Activated T-helper 1 cell treated with anti-CD3 and anti-CD28 coated beads, Interleukin-12 subunit alpha, Interleukin-12 subunit beta, Interleukin-2, Interleukin-4 antibody, amounts not matched to agents 30 ng/mL and 10 ng/mL and 1 ng/mL, durations not matched to agents 14 hours and 24 hours and 36 hours (primary cell): ENCODE measurements around the gene FBLN1. TPM values are rescaled to one million over a fixed set of nuclear protein-coding genes. Genes with fewer than 3 reads are reported as not detected.
"Not testable (repeated sequence)": the region's sequence is repeated elsewhere in the genome, so short reads cannot be mapped to it uniquely, and the experiment has no call there.

Experiments used
- DNase-seq: peaks from one replicate; pipeline ENCODE4 v3.0.0; 2021; ENCODE audit warnings: low spot score
- H3K27ac Mint-ChIP-seq: one replicate; pipeline ENCODE4 v1.8.0; 2021; ENCODE audit warnings: mild to moderate bottlenecking, mixed read lengths
- H3K27me3 Mint-ChIP-seq: one replicate; pipeline ENCODE4 v1.8.0; 2022; ENCODE audit warnings: mild to moderate bottlenecking, moderate library complexity, mixed read lengths; ENCODE audit not compliant: insufficient read depth
- H3K36me3 Mint-ChIP-seq: one replicate; pipeline ENCODE4 v1.8.0; 2021; ENCODE audit warnings: low read depth, mixed read lengths
- H3K4me1 Mint-ChIP-seq: one replicate; pipeline ENCODE4 v1.8.0; 2021; ENCODE audit warnings: low read depth, mixed read lengths
- H3K4me3 Mint-ChIP-seq: one replicate; pipeline ENCODE4 v1.8.0; 2021; ENCODE audit warnings: mild to moderate bottlenecking, moderate library complexity, mixed read lengths
- H3K9me3 Mint-ChIP-seq: one replicate; pipeline ENCODE4 v1.8.0; 2021; ENCODE audit warnings: mixed read lengths
- intact Hi-C: fragments of 100-400 bp; cut with micrococcal nuclease; formaldehyde crosslinking; loops from one replicate; pipeline ENCODE4 v1.15.1; 2024
- total RNA-seq: library from RNA; stranded (reverse); gene quantifications from 2 replicates; pipeline ENCODE4 v1.2.3, GENCODE V29; 2022

FBLN1 gene
- not detected in 2 replicates for total RNA-seq

- H3K9me3 Mint-ChIP-seq = no peaks in the 10 kb centered on the region
- H3K4me3 Mint-ChIP-seq = no peak within 1 kb of the TSS
- H3K4me1 Mint-ChIP-seq = no peaks in the 10 kb centered on the region
- DNase-seq = no peak
- H3K27me3 Mint-ChIP-seq = peaks cover 28% of the 10 kb centered on the region
- intact Hi-C loops = no loop called here
- H3K27ac Mint-ChIP-seq = no peak within 1 kb of the TSS
- no peaks in the 10 kb centered on the region for H3K36me3 Mint-ChIP-seq
Measured at GRCh38 chr22:45502215-45503049, at the start of gene FBLN1. TSS of gene FBLN1 (plus strand) at chr22:45502883. CDS start at chr22:45502986, 103 bp downstream.

- H3K9me3 Mint-ChIP-seq = no peaks in the 10 kb centered on the region
- intact Hi-C loops = no loop called here
- peaks cover 1% of the 10 kb centered on the region for H3K27me3 Mint-ChIP-seq
- no peak for DNase-seq
- no peaks in the 10 kb centered on the region for H3K36me3 Mint-ChIP-seq
- no peak overlapping the region for H3K27ac Mint-ChIP-seq
- no peak overlapping the region for H3K4me3 Mint-ChIP-seq
- H3K4me1 Mint-ChIP-seq = no peaks in the 10 kb centered on the region
Measured at GRCh38 chr22:45453764-45454163, 48.9 kb upstream of the FBLN1 start.

- H3K9me3 Mint-ChIP-seq = no peaks in the 10 kb centered on the region
- no peaks in the 10 kb centered on the region for H3K36me3 Mint-ChIP-seq
- H3K27ac Mint-ChIP-seq = no peak overlapping the region
- H3K4me3 Mint-ChIP-seq = no peak overlapping the region
- intact Hi-C loops = no loop called here
- H3K4me1 Mint-ChIP-seq = no peaks in the 10 kb centered on the region
- DNase-seq = no peak
- H3K27me3 Mint-ChIP-seq = peaks cover 1% of the 10 kb centered on the region
Measured at GRCh38 chr22:45454275-45454674, 48.4 kb upstream of the FBLN1 start.

DNA sequence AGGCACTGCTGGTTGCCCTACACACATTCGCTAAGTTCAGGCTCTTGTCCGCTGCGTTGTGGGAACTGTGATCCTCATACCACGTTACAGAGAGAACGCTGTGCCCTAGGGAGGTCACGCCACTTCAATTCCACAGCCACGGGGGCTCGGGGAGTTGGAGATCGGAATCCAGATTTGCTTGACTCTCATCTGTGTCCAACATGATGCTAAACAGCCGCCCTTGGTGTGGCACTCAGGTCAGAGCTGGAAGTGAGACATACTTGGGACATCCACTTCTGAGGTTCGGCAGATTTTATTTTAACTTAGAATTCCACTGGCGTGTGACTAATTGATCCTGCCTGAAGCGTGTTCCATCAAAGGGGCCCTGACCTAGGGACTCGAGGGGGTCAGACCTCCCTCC is 47.5 kb upstream of the FBLN1 start:
- Mint-ChIP-seq H3K36me3 (no peaks in the 10 kb centered on the region), H3K27ac (no peak overlapping the region), H3K9me3 (no peaks in the 10 kb centered on the region), H3K27me3 (peaks cover 1% of the 10 kb centered on the region), H3K4me1 (no peaks in the 10 kb centered on the region), H3K4me3 (no peak overlapping the region)
- intact Hi-C loops = no loop called here
- DNase-seq = no peak

DNA sequence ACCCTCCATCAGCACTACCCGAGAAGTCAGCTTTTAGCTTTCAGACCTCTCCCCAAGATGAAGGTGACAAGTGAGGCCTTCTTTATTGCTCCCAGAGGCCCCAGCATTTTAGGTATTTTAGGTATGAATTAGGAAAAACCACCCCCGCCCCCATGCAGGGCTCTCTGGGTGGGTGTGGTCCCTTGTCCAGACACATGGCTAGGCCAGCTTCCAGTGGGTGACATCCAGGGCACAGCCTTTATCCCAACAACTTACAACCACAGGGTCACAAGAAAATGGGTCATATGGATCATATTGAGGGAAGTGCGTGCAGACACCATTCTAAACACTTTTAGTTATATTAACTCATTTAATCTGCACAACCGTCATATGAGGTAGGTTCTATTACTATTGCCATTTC is 47.1 kb upstream of the FBLN1 start:
- Mint-ChIP-seq H3K27ac (no peak overlapping the region), H3K9me3 (no peaks in the 10 kb centered on the region), H3K4me1 (no peaks in the 10 kb centered on the region), H3K27me3 (peaks cover 1% of the 10 kb centered on the region), H3K36me3 (no peaks in the 10 kb centered on the region), H3K4me3 (no peak overlapping the region)
- DNase-seq = no peak
- intact Hi-C loops = no loop called here

DNA sequence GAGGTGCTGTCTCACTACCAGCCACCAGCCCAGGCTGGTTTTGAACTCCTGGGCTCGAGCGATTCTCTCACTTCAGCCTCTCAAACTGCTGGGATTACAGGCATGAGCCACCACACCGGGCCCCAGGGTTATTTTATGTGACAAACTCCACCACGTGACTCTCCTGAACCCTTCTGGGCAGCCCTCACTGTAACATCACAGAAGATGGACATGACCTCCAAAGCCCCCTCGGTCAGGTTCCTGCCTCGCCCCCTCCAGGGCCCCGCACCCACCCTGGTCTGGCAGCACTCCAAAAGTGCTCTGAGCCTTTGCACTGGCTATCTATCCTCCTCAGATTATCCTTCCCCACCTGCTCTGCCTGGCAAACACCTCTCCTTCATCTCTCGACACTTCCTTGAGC is 45.9 kb upstream of the FBLN1 start:
- no peaks in the 10 kb centered on the region for H3K4me1 Mint-ChIP-seq
- H3K9me3 Mint-ChIP-seq = no peaks in the 10 kb centered on the region
- no peak overlapping the region for H3K27ac Mint-ChIP-seq
- H3K4me3 Mint-ChIP-seq = no peak overlapping the region
- no peak for DNase-seq
- peaks cover 1% of the 10 kb centered on the region for H3K27me3 Mint-ChIP-seq
- intact Hi-C loops = no loop called here
- no peaks in the 10 kb centered on the region for H3K36me3 Mint-ChIP-seq

DNA sequence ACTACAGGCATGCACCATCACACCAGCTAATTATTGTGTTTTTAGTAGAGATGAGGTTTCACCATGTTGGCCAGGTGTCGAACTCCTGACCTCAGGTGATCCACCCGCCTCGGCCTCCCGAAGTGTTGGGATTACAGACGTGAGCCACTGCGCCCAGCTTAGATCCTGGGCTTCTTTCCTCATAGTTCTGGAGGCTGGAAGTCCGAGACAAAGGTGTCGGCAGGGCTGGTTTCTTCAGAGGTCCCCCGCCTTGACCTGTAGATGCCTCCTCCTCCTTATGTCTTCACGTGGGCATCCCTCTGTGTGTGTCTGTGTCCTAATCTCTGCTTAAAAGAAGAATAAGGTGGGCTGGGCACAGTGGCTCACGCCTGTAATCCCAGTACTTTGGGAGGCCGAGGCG is 44.2 kb upstream of the FBLN1 start:
- intact Hi-C loops = no loop called here
- no peaks in the 10 kb centered on the region for H3K9me3 Mint-ChIP-seq

GRCh38 chr22:45459235-45459634 is 43.4 kb upstream of the FBLN1 start:
- H3K27me3 Mint-ChIP-seq = peaks cover 1% of the 10 kb centered on the region
- no peaks in the 10 kb centered on the region for H3K4me1 Mint-ChIP-seq
- H3K36me3 Mint-ChIP-seq = no peaks in the 10 kb centered on the region
- intact Hi-C loops = no loop called here
- H3K4me3 Mint-ChIP-seq = no peak overlapping the region
- no peak overlapping the region for H3K27ac Mint-ChIP-seq
- DNase-seq = no peak
- H3K9me3 Mint-ChIP-seq = no peaks in the 10 kb centered on the region

More for the DNA sequence above, 44.2 kb upstream of the FBLN1 start:
- no peaks in the 10 kb centered on the region for H3K36me3 Mint-ChIP-seq
- H3K27me3 Mint-ChIP-seq = peaks cover 1% of the 10 kb centered on the region
- no peak overlapping the region for H3K27ac Mint-ChIP-seq
- no peak overlapping the region for H3K4me3 Mint-ChIP-seq
- H3K4me1 Mint-ChIP-seq = no peaks in the 10 kb centered on the region
- no peak for DNase-seq

DNA sequence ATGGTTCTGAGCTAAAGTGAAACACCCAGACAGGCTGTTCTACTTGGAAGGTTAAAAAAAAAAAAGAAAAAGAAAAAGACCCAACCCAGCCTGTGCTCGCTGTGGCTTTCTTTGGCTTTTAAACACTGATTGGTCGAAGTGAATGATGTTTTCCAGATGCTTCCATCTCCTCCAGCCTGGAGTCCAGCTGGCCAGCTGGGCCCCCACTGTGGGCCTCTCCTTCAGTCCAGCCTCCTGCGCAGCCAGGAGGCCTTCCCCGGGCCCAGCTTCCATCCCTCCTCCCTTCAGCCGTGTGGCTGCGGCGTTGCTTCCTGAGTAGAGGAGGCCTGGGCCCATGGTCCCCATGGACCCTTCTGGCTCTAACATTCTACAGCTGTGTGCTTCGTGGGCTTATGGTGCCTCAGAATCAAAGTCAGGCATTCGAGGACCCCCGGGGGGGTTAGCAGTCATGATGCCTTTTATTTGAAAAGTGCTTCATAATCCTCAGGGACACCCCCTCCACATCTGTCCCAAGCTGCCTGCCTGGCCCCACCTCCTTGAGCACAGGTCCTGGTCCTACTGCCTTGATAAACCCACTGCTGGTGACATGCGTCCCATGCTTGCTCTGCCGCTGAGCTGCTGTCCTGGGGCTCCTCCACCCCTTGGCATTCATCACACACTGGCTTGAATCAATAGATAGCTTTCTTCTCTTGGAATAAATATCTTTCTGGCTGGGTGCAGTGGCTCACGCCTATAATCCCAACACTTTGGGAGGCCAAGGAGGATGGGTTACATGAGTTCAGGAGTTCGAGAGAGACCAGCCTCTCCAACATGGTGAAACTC is 42.2 kb upstream of the FBLN1 start:
- no peak overlapping the region for H3K4me3 Mint-ChIP-seq
- no peaks in the 10 kb centered on the region for H3K4me1 Mint-ChIP-seq
- no peak for DNase-seq
- H3K9me3 Mint-ChIP-seq = no peaks in the 10 kb centered on the region
- H3K36me3 Mint-ChIP-seq = no peaks in the 10 kb centered on the region
- H3K27ac Mint-ChIP-seq = no peak overlapping the region
- peaks cover 2% of the 10 kb centered on the region for H3K27me3 Mint-ChIP-seq
- intact Hi-C loops = no loop called here

DNA sequence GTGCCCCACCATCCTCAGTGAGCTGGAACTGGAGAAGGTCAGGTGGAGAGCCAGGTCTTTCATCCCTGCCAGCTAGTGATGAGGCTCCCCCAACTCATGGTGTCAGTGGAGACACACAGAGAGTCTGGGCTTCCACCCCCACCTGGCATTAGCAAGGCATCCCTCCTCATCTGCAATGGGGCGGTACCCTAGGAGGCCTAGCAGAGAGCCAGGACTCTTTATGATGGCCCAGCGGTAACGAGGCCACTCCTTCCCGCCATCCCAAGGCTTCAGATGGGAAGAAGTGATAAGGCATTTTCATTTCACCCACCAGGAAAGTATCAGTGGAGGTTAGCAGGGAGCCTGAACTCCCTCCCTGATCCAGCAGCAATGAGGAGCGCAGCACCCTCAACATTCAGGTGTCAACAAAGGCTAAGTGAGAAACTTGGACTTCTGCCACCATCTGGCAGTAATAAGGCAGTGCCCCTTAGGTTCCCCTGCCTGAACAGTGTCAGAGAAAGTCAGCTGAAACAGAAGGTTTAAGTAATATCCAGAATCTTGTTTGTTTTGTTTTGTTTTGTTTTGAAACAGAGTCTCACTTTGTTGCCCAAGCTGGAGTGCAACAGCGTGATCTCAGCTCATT is 40.5 kb upstream of the FBLN1 start:
- DNase-seq = no peak
- H3K36me3 Mint-ChIP-seq = no peaks in the 10 kb centered on the region
- H3K27ac Mint-ChIP-seq = no peak overlapping the region
- no peak overlapping the region for H3K4me3 Mint-ChIP-seq
- H3K27me3 Mint-ChIP-seq = peaks cover 4% of the 10 kb centered on the region
- intact Hi-C loops = no loop called here
- H3K4me1 Mint-ChIP-seq = no peaks in the 10 kb centered on the region
- no peaks in the 10 kb centered on the region for H3K9me3 Mint-ChIP-seq

GRCh38 chr22:45463691-45464090 is 39.0 kb upstream of the FBLN1 start:
- H3K4me1 Mint-ChIP-seq, H3K27me3 Mint-ChIP-seq, H3K36me3 Mint-ChIP-seq, intact Hi-C loops, H3K9me3 Mint-ChIP-seq, H3K4me3 Mint-ChIP-seq, H3K27ac Mint-ChIP-seq, DNase-seq: not testable (repeated sequence)

GRCh38 chr22:45465633-45466032 is 37.0 kb upstream of the FBLN1 start:
- H3K27me3 Mint-ChIP-seq = peaks cover 9% of the 10 kb centered on the region
- no peak overlapping the region for H3K27ac Mint-ChIP-seq
- H3K4me3 Mint-ChIP-seq = no peak overlapping the region
- no peaks in the 10 kb centered on the region for H3K4me1 Mint-ChIP-seq
- intact Hi-C loops = no loop called here
- no peak for DNase-seq
- H3K9me3 Mint-ChIP-seq = peaks cover 3% of the 10 kb centered on the region
- no peaks in the 10 kb centered on the region for H3K36me3 Mint-ChIP-seq

DNA sequence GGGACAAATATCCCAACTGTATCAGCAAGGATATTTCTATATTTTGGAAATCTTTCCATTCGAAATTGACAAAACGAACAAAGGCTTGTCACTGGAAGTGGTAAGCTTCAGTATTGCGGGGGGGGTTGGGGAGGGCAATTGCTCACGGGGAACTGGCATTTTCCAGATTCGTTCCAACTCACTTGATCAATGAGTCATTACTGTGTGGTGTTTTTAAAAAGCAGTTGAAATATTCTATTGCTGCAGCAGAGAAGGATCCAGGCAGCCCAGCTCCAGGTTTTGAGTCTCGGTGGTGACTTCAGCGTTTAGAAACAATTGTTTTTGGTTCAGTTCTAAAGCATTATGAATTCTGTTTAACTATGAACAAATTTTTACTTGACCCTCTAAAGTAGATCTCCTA is 33.8 kb upstream of the FBLN1 start:
- H3K27ac Mint-ChIP-seq = no peak overlapping the region
- no peak overlapping the region for H3K4me3 Mint-ChIP-seq
- no peaks in the 10 kb centered on the region for H3K36me3 Mint-ChIP-seq
- intact Hi-C loops = no loop called here
- DNase-seq = no peak
- peaks cover 9% of the 10 kb centered on the region for H3K27me3 Mint-ChIP-seq
- peaks cover 3% of the 10 kb centered on the region for H3K9me3 Mint-ChIP-seq
- no peaks in the 10 kb centered on the region for H3K4me1 Mint-ChIP-seq
